ENCODE results near the gene RCE1.

The RCE1 gene

GRCh38 chr11:66871521-66871901 is 28.3 kb downstream of the RCE1 start:
- DNase-seq (ENCODE audit: low read depth) = no peak
- TF ChIP-seq CTCF (IDR thresholded peaks at IDR 0.05; ENCODE audit: low read length, missing control alignments) = no peak

GRCh38 chr11:66874232-66874631 is 31.0 kb downstream of the RCE1 start:
- no peak for TF ChIP-seq CTCF (IDR thresholded peaks at IDR 0.05; ENCODE audit: low read length, missing control alignments)
- no peak for DNase-seq (ENCODE audit: low read depth)
- H3K4me3 ChIP-seq (replicated peaks; ENCODE audit: low read depth, low read length) = no peak overlapping the region

More at GRCh38 chr11:66871521-66871901, 28.3 kb downstream of the RCE1 start:
- no peak overlapping the region for H3K4me3 ChIP-seq (replicated peaks; ENCODE audit: low read depth, low read length)

- no peak for DNase-seq (ENCODE audit: low read depth)
- H3K4me3 ChIP-seq (replicated peaks; ENCODE audit: low read depth, low read length) = no peak overlapping the region
- no peak for TF ChIP-seq CTCF (IDR thresholded peaks at IDR 0.05; ENCODE audit: low read length, missing control alignments)
Observed at GRCh38 chr11:66875378-66875777, 32.1 kb downstream of the RCE1 start.

- DNase-seq (ENCODE audit: low read depth) = peak; percentile 72
- no peak overlapping the region for H3K4me3 ChIP-seq (replicated peaks; ENCODE audit: low read depth, low read length)
- no peak for TF ChIP-seq CTCF (IDR thresholded peaks at IDR 0.05; ENCODE audit: low read length, missing control alignments)
Observed at GRCh38 chr11:66877588-66878385, 34.5 kb downstream of the RCE1 start.

GRCh38 chr11:66878474-66878873 is 35.2 kb downstream of the RCE1 start:
- no peak for TF ChIP-seq CTCF (IDR thresholded peaks at IDR 0.05; ENCODE audit: low read length, missing control alignments)
- no peak overlapping the region for H3K4me3 ChIP-seq (replicated peaks; ENCODE audit: low read depth, low read length)
- DNase-seq (ENCODE audit: low read depth) = no peak

- no peak overlapping the region for H3K4me3 ChIP-seq (replicated peaks; ENCODE audit: low read depth, low read length)
- DNase-seq (ENCODE audit: low read depth) = no peak
- no peak for TF ChIP-seq CTCF (IDR thresholded peaks at IDR 0.05; ENCODE audit: low read length, missing control alignments)
Observed at GRCh38 chr11:66879000-66879399, 35.8 kb downstream of the RCE1 start.

- TF ChIP-seq CTCF (IDR thresholded peaks at IDR 0.05; ENCODE audit: low read length, missing control alignments) = no peak
- H3K4me3 ChIP-seq (replicated peaks; ENCODE audit: low read depth, low read length) = no peak overlapping the region
- no peak for DNase-seq (ENCODE audit: low read depth)
Observed at GRCh38 chr11:66879583-66879982, 36.3 kb downstream of the RCE1 start.

Data from fibroblast of pulmonary artery (primary cell).